ENCODE measurements around the gene LRRC63.
"Not testable (repeated sequence)": the region's sequence is repeated elsewhere in the genome, so short reads cannot be mapped to it uniquely, and the experiment has no call there.

LRRC63 gene

DNA sequence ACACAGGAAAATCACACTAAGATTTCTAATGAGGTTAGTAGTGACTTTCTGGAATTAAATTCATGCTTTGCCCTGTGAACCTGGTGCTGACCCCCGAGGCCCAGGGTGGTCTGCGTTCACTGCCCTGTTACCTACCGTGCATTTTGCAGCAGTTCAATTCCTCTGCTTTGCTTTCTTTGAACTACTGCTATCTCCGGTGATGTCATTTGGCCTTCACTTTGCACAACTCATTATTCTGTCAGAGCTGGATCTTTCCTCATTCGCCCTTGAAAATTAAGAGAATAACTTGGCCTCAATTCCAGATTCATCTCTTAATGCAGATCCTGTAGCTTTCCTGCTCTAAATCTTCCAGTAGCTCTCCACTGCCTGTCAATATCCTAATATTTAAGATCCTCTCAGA is 8.8 kb upstream of the LRRC63 start:
- in situ Hi-C loops (cut with MboI; ENCODE audit: low pct_unique_long_range_greater_than_20kb, low sequenced_read_pairs, unreplicated experiment) = no loop called here
- DNase-seq (ENCODE audit: low spot score) = no peak
- no peak for TF ChIP-seq CTCF (IDR thresholded peaks at IDR 0.05; ENCODE audit: extremely low read depth, insufficient read depth, missing control alignments)

GRCh38 chr13:46206143-46206542 is 5.6 kb upstream of the LRRC63 start:
- TF ChIP-seq CTCF (IDR thresholded peaks at IDR 0.05; ENCODE audit: extremely low read depth, insufficient read depth, missing control alignments) = no peak
- no peak for DNase-seq (ENCODE audit: low spot score)
- in situ Hi-C loops (cut with MboI; ENCODE audit: low pct_unique_long_range_greater_than_20kb, low sequenced_read_pairs, unreplicated experiment) = no loop called here

DNA sequence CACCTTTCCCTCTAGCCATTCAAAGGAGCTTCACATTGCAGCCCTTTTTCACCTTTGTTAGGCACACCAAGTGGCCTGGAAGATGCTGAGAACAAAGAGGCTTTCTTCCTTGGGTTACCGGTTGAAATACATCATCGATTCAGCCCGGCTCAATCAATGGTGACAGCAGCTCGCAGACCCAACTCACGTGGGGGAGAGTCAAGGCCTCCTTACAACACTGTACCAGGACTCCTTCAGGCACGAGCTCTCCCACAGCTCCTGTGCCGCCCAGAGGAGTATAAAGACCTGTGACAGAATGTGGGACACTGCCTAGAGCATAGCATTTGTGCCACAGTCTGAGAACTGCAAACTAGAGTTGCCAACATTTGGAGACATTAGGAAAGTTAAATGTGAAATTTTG is 3.9 kb upstream of the LRRC63 start:
- DNase-seq (ENCODE audit: low spot score) = no peak
- in situ Hi-C loops (cut with MboI; ENCODE audit: low pct_unique_long_range_greater_than_20kb, low sequenced_read_pairs, unreplicated experiment) = no loop called here
- TF ChIP-seq CTCF (IDR thresholded peaks at IDR 0.05; ENCODE audit: extremely low read depth, insufficient read depth, missing control alignments) = no peak

- no peak for TF ChIP-seq CTCF (IDR thresholded peaks at IDR 0.05; ENCODE audit: extremely low read depth, insufficient read depth, missing control alignments)
- no peak for DNase-seq (ENCODE audit: low spot score)
- in situ Hi-C loops (cut with MboI; ENCODE audit: low pct_unique_long_range_greater_than_20kb, low sequenced_read_pairs, unreplicated experiment) = no loop called here
Observed at GRCh38 chr13:46210362-46211083, 1.2 kb upstream of the LRRC63 start.

DNA sequence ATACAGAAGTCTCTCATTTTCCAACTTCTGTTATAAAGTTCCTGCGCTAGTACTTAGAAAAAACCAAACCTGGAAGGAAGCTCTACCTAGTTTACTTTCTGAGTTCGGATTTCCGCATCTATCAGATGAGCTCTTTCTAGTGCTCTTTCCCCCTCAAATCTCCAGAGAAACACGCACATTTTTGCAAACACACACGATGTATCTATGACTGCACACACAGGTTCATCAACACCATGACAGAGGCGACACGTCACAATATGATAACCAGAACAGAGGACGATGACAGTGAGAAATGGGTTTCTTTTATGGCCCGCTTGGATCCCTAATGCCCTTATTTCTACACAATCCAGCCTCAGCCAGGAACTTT is 629 bp upstream of the LRRC63 start:
- peak; percentile 50 for DNase-seq (ENCODE audit: low spot score)
- in situ Hi-C loops (cut with MboI; ENCODE audit: low pct_unique_long_range_greater_than_20kb, low sequenced_read_pairs, unreplicated experiment) = no loop called here
- no peak for TF ChIP-seq CTCF (IDR thresholded peaks at IDR 0.05; ENCODE audit: extremely low read depth, insufficient read depth, missing control alignments)

DNA sequence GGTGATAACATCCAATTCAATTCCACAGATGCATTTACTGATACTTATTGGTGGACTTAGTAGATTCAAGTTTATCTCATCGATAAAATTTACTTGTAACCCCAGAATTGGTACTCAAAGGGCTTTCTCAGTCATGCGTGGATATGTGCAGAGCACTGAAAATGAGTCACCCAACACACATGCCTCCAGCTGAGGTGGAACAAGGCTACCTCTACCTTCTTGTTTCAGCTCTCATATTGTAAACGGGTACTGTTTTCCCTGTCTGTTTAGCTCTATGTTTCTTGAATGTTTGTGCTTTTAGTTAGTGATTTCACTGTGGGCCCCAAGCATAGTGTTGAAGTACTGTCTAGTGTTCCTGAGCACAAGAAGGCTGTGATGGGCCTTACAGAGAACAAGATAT is 1.5 kb downstream of the LRRC63 start:
- DNase-seq (ENCODE audit: low spot score) = no peak
- no peak for TF ChIP-seq CTCF (IDR thresholded peaks at IDR 0.05; ENCODE audit: extremely low read depth, insufficient read depth, missing control alignments)
- in situ Hi-C loops (cut with MboI; ENCODE audit: low pct_unique_long_range_greater_than_20kb, low sequenced_read_pairs, unreplicated experiment) = no loop called here

GRCh38 chr13:46214741-46215140 is 3.0 kb downstream of the LRRC63 start:
- in situ Hi-C loops (cut with MboI; ENCODE audit: low pct_unique_long_range_greater_than_20kb, low sequenced_read_pairs, unreplicated experiment); DNase-seq (ENCODE audit: low spot score): not testable (repeated sequence)

DNA sequence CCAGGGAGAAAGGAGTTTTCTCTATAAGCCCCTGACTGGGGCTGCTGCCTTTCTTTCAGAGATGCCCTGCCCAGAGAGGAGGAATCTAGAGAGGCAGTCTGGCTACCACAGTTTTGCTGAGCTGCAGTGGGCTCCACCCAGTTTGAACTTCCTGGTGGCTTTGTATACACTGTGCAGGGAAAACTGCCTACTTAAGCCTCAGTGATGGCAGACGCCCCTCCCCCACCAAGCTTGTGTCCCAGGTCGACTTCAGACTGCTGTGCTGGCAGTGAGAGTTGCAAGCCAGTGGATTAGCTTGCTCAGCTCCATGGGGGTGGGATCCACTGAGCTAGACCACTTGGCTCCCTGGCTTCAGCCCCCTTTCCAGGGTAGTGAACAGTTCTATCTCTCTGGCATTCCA is 8.5 kb downstream of the LRRC63 start:
- DNase-seq (ENCODE audit: low spot score); in situ Hi-C loops (cut with MboI; ENCODE audit: low pct_unique_long_range_greater_than_20kb, low sequenced_read_pairs, unreplicated experiment): not testable (repeated sequence)
